SK-N-MC (cell line): ENCODE data around the gene TIAM1.

Experiments used
- DNase-seq: peaks from one replicate; pipeline ENCODE4 v3.0.0-alpha.2; 2011; ENCODE audit warnings: low read depth, low spot score
- H3K27ac ChIP-seq: fragments of 200-600 bp; sonication (generic); 2 replicates; pipeline ENCODE4 v1.5.1; 2016; ENCODE audit warnings: mixed run types
- H3K36me3 ChIP-seq: fragments of 200-600 bp; sonication (generic); 2 replicates; pipeline ENCODE4 v1.6.1; 2017; ENCODE audit warnings: antibody characterized with exemption, low read length, mixed read lengths; ENCODE audit not compliant: insufficient read depth
- H3K4me3 ChIP-seq: fragments of 200-600 bp; sonication (generic); 2 replicates; pipeline ENCODE4 v1.5.1; 2016
- H3K9ac ChIP-seq: fragments of 200-600 bp; sonication (generic); 2 replicates; pipeline ENCODE4 v1.8.0; 2017; ENCODE audit warnings: mixed run types, mixed read lengths; ENCODE audit not compliant: insufficient read length
- H3K9me3 ChIP-seq: fragments of 200-600 bp; sonication (generic); 2 replicates; pipeline ENCODE4 v1.6.1; 2017; ENCODE audit warnings: low read depth, mild to moderate bottlenecking, antibody characterized with exemption, low read length, moderate library complexity, mixed read lengths
- EZH2 ChIP-seq: fragments of 200-600 bp; sonication (generic); IDR thresholded peaks from one replicate; pipeline ENCODE4 v1.6.1; 2017; ENCODE audit warnings: antibody characterized with exemption
- FOXP2 ChIP-seq: optimal IDR thresholded peaks from 2 replicates; pipeline ENCODE3; 2011; ENCODE audit warnings: mild to moderate bottlenecking, moderate library complexity; ENCODE audit not compliant: insufficient read depth; ENCODE audit errors: extremely low read length, control extremely low read depth
- POLR2AphosphoS5 ChIP-seq: IDR thresholded peaks from 2 replicates; pipeline ENCODE4 v1.6.1; 2012; ENCODE audit warnings: mild to moderate bottlenecking, low read depth, low read length, borderline replicate concordance

Gene TIAM1

DNA sequence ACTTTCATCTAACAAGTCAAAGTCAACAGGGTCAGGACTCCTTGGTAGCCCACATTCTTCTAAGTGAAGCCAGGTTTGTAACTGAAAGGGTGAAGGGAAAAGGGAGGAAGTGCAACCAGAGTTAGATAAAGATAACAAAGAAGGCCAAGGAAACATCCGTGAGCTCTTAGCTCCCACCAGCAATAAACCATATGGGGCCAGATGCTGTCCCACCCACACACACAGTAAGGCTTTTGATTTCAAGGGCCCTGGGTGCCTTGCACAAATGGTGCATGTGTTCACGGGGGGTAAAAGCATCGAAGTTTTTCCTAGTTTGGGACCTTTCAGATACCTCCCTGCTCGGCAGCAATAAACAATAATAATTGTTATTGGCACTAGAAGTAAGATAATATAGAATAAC lies 5.1 kb upstream of the TIAM1 start:
- no peak overlapping the region for H3K4me3 ChIP-seq
- no peaks in the 10 kb centered on the region for H3K36me3 ChIP-seq
- no peak overlapping the region for H3K9ac ChIP-seq
- H3K9me3 ChIP-seq: no peaks in the 10 kb centered on the region
- no peak for DNase-seq
- TF ChIP-seq POLR2AphosphoS5 (no peak), EZH2 (no peak), FOXP2 (no peak)
- H3K27ac ChIP-seq: no peak overlapping the region

DNA sequence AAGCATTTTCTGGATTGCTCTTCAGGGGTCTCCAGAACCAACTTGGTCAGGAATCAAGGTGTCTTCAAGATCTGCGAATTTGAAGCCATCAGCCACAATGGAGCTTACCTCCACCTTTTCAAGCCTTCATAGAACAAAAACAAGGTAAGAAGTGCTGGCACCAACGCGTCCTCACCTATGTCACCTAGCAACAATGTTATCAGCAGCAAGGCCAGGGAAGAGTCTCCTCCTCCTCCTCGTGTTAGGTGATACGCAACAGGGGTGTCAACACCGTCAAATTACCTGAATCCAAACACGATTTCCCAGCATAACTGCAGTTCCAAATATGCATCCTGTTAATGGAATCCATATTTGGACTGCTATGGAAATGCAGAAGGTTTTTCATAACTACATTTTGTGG lies 4.1 kb upstream of the TIAM1 start:
- H3K36me3 ChIP-seq: no peaks in the 10 kb centered on the region
- H3K9me3 ChIP-seq: no peaks in the 10 kb centered on the region
- no peak for DNase-seq
- H3K9ac ChIP-seq: no peak overlapping the region
- TF ChIP-seq POLR2AphosphoS5 (no peak), FOXP2 (no peak), EZH2 (no peak)
- no peak overlapping the region for H3K27ac ChIP-seq
- H3K4me3 ChIP-seq: no peak overlapping the region

DNA sequence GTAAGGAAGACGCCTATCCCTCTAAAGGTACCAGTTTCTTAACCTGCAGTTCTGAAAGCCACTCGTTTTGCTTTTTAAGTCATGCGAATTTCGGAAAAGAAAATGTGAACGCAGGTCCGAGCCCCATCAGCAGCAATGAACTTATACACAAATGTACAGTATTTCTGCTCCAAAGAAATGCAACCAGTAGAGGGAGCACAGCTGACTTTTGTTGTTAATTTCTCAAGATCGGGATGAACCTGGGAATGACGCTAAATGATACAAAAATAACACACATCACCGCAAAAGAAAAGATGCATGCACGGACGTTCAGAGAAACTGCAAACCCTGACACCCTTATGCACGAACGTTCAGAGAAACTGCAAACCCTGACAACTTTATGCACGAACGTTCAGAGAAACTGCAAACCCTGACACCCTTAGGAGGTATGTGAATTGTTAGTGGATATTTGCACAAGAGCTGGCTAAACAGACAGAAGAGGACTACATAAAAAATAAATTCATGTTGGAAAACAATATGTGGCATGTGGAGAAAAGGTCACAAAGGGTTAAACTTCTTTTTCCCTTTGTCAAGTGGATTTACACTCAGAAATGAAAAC lies 3.5 kb upstream of the TIAM1 start:
- Histone ChIP-seq H3K9me3 (no peaks in the 10 kb centered on the region), H3K9ac (no peak overlapping the region), H3K27ac (no peak overlapping the region), H3K4me3 (no peak overlapping the region), H3K36me3 (no peaks in the 10 kb centered on the region)
- DNase-seq: peak; percentile 3
- TF ChIP-seq POLR2AphosphoS5 (no peak), EZH2 (no peak), FOXP2 (no peak)

DNA sequence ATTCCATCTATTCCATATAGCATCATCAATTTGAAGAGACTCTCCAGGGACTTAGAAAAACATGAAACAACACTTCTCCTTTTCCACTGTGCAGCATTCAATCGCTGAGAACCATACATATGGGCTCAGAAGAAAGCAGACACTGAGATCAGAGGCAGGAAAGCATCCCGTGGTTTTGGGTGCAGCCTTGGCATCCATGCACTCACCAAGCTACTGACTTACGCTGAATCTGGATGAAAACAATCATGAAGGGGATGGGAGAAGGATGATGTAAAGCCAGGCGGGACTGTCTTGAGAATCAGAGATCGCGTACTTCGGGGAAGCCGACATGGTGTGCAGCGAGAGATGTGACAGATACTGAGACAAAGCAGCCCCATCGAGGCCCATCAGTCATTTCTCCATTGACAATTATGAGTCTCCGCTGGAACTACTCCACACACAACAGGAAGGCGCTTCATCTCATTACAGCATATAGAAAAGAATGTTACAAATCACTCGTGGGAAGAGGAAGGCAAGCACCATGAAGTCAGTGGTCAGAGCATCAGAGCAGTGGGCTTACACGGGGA lies 2.3 kb upstream of the TIAM1 start:
- Histone ChIP-seq H3K27ac (no peak overlapping the region), H3K9me3 (no peaks in the 10 kb centered on the region), H3K36me3 (no peaks in the 10 kb centered on the region), H3K9ac (no peak overlapping the region), H3K4me3 (no peak overlapping the region)
- TF ChIP-seq POLR2AphosphoS5 (no peak), EZH2 (no peak), FOXP2 (no peak)
- no peak for DNase-seq

DNA sequence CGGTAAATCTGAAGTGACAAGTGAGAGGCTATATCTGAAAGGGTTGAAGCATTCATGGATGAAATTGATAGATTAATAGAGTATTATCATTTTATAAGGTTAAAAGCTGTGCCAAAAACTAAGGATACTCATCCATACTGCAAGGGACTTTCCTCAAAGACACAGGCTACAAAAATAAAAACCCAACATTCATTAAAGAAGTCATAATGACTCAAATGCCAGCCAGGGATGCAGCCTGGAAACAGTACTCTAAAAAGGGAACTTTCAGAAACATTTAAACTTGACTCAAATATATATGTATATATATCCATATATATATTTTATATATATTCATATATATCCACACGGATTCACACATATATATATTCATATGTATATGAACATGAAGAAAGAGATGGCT lies 1.1 kb upstream of the TIAM1 start:
- Histone ChIP-seq H3K4me3 (no peak overlapping the region), H3K36me3 (no peaks in the 10 kb centered on the region), H3K9ac (no peak overlapping the region), H3K9me3 (no peaks in the 10 kb centered on the region), H3K27ac (no peak overlapping the region)
- TF ChIP-seq POLR2AphosphoS5 (no peak), EZH2 (no peak), FOXP2 (no peak)
- DNase-seq: no peak

DNA sequence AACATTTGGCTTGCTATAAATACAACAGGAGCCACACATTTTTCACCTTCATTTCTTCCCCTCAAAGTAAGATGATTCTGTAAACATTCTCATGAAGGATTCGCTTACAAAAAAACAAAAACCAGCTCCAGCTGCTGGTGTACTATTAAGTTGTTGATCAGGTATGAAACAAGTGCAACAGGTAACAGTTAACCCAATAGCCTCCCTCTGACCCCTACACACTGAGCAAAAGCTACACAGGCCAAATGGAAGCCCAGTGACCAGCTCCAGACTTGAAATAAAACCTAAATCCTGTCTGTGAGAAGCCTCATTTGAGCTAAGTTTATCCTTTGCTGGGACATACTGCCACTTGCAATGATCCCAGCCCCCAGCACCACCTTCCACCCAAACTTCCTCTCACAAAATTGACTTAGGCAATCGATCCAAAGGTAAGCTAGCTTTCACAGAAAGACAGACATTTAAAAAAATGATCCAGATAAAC lies 991 bp downstream of the TIAM1 start:
- Histone ChIP-seq H3K9me3 (no peaks in the 10 kb centered on the region), H3K4me3 (no peak overlapping the region), H3K9ac (no peak overlapping the region), H3K36me3 (no peaks in the 10 kb centered on the region), H3K27ac (no peak overlapping the region)
- no peak for DNase-seq
- TF ChIP-seq POLR2AphosphoS5 (no peak), FOXP2 (no peak), EZH2 (no peak)

DNA sequence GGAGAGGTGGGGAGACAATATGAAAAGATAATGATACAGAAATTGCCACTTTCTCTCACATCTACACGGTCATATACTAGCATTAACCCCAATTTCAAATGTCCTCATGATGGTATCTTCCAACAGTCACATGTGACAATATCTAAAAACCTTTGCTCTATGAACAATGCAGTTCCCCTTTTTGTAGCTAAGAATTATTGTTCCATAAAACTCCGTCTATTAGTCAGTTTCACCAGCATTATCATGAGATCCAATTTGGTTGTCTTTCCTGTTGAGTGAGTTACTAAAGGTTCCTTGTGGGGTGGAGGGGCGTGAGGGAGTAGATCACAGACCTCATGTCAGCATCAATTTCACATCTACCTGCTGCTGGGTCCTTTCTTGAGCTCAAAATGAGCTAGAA lies 1.7 kb downstream of the TIAM1 start:
- no peak overlapping the region for H3K27ac ChIP-seq
- no peak overlapping the region for H3K4me3 ChIP-seq
- no peaks in the 10 kb centered on the region for H3K9me3 ChIP-seq
- no peak for DNase-seq
- TF ChIP-seq POLR2AphosphoS5: no peak
- no peak for TF ChIP-seq EZH2
- no peak for TF ChIP-seq FOXP2
- H3K9ac ChIP-seq: no peak overlapping the region
- no peaks in the 10 kb centered on the region for H3K36me3 ChIP-seq

DNA sequence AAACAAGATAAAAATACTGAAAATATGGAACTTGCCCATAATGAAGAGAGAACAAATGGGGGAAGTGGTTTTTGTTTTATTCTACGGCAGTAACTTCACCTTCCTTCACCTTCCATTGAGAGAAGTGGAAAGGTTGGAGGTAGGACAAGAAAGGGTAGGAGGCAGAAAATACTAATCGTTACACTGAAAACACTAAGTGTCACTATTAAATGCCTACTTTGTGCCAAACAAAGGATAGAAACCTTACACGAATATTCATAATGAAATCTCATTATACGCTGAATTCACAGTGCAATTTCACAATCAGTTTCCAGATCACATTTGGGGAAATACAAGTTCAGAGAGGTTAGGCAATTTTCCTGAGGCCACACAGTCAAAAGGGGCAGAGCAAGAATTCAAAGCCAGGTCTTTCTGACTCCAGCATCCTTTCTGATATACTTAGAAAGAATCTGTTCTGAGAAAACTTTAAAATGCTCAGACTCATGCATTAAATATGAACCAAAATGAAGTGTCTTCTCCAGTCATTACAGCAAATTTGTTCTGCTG lies 3.0 kb downstream of the TIAM1 start:
- TF ChIP-seq POLR2AphosphoS5 (no peak), FOXP2 (no peak), EZH2 (no peak)
- H3K36me3 ChIP-seq: no peaks in the 10 kb centered on the region
- H3K27ac ChIP-seq: no peak overlapping the region
- no peaks in the 10 kb centered on the region for H3K9me3 ChIP-seq
- no peak overlapping the region for H3K9ac ChIP-seq
- DNase-seq: no peak
- no peak overlapping the region for H3K4me3 ChIP-seq

DNA sequence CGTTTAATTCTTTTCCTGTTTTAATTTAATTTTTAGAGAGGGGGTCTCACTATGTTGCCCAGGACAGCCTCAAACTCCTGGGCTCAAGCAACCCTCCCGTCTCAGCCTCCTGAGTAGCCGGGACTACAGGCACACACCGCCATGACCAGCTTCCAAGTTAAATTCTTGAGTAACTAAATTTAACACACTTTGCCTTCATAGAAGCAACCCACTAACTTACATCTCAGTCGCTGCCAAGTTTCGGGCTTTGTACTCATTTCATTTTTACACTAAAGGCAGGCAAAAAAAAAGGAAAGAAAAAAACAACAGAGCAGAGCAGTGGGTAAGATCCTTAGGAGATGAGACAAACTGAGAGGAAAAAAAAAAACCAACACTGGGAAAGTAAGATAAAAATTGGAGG lies 3.5 kb downstream of the TIAM1 start:
- Histone ChIP-seq H3K9me3 (no peaks in the 10 kb centered on the region), H3K4me3 (no peak overlapping the region), H3K27ac (no peak overlapping the region), H3K9ac (no peak overlapping the region), H3K36me3 (no peaks in the 10 kb centered on the region)
- no peak for TF ChIP-seq EZH2
- TF ChIP-seq FOXP2: no peak
- no peak for TF ChIP-seq POLR2AphosphoS5
- no peak for DNase-seq

DNA sequence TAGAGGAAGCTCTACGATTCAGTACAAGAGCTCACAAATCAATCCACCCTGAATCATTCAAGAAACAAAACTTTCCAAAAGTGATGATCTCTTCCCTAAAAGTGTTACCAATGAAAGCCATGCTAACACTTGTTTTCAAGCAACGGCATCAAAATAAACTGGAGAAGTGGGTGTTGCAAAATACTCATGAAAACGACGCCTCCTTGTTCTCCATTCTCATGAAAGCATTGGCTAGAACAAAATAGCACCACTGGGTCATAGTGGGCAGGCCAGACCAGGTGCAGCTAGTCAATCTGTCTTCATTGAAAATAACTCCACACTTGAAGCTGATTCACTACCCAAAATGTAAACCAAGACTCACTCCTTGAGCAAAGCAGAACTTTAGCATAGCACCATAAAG lies 4.3 kb downstream of the TIAM1 start:
- no peak for DNase-seq
- H3K27ac ChIP-seq: no peak overlapping the region
- no peak overlapping the region for H3K9ac ChIP-seq
- H3K36me3 ChIP-seq: no peaks in the 10 kb centered on the region
- H3K9me3 ChIP-seq: no peaks in the 10 kb centered on the region
- H3K4me3 ChIP-seq: no peak overlapping the region
- TF ChIP-seq EZH2: no peak
- no peak for TF ChIP-seq POLR2AphosphoS5
- TF ChIP-seq FOXP2: no peak
